ENCODE data around the gene BBX. TPM values are rescaled to one million over a fixed set of nuclear protein-coding genes. Genes with fewer than 3 reads are reported as not detected.

The BBX gene
- total RNA-seq, 1 donor from 2014 or later = 54.3 TPM

GRCh38 chr3:107791027-107791426 is 268.3 kb downstream of the BBX start:
- Mint-ChIP-seq H3K36me3 (ENCODE audit: low read depth, unreplicated experiment) (no peaks in the 10 kb centered on the region), H3K4me1 (ENCODE audit: unreplicated experiment) (no peaks in the 10 kb centered on the region), H3K9me3 (ENCODE audit: unreplicated experiment) (no peaks in the 10 kb centered on the region), H3K4me3 (ENCODE audit: unreplicated experiment) (no peak overlapping the region), H3K27ac (ENCODE audit: unreplicated experiment) (no peak overlapping the region), H3K27me3 (ENCODE audit: unreplicated experiment) (no peaks in the 10 kb centered on the region)
- no peak for DNase-seq (ENCODE audit: low spot score)
- no peak for TF ChIP-seq CTCF (IDR thresholded peaks at IDR 0.05; ENCODE audit: unreplicated experiment)

- Mint-ChIP-seq H3K4me1 (ENCODE audit: unreplicated experiment) (no peaks in the 10 kb centered on the region), H3K27me3 (ENCODE audit: unreplicated experiment) (no peaks in the 10 kb centered on the region), H3K4me3 (ENCODE audit: unreplicated experiment) (no peak overlapping the region), H3K9me3 (ENCODE audit: unreplicated experiment) (no peaks in the 10 kb centered on the region), H3K36me3 (ENCODE audit: low read depth, unreplicated experiment) (no peaks in the 10 kb centered on the region), H3K27ac (ENCODE audit: unreplicated experiment) (no peak overlapping the region)
- TF ChIP-seq CTCF (IDR thresholded peaks at IDR 0.05; ENCODE audit: unreplicated experiment) = no peak
- no peak for DNase-seq (ENCODE audit: low spot score)
These were observed 268.7 kb downstream of the BBX start for GRCh38 chr3:107791450-107791849.

- Mint-ChIP-seq H3K36me3 (ENCODE audit: low read depth, unreplicated experiment) (peaks cover 6% of the 10 kb centered on the region), H3K4me3 (ENCODE audit: unreplicated experiment) (no peak overlapping the region), H3K4me1 (ENCODE audit: unreplicated experiment) (no peaks in the 10 kb centered on the region), H3K27ac (ENCODE audit: unreplicated experiment) (no peak overlapping the region), H3K9me3 (ENCODE audit: unreplicated experiment) (no peaks in the 10 kb centered on the region), H3K27me3 (ENCODE audit: unreplicated experiment) (no peaks in the 10 kb centered on the region)
- no peak for TF ChIP-seq CTCF (IDR thresholded peaks at IDR 0.05; ENCODE audit: unreplicated experiment)
- no peak for DNase-seq (ENCODE audit: low spot score)
These were observed 272.1 kb downstream of the BBX start for GRCh38 chr3:107794664-107795443.

- no peak for TF ChIP-seq CTCF (IDR thresholded peaks at IDR 0.05; ENCODE audit: unreplicated experiment)
- Mint-ChIP-seq H3K9me3 (ENCODE audit: unreplicated experiment) (no peaks in the 10 kb centered on the region), H3K36me3 (ENCODE audit: low read depth, unreplicated experiment) (peaks cover 6% of the 10 kb centered on the region), H3K27me3 (ENCODE audit: unreplicated experiment) (no peaks in the 10 kb centered on the region), H3K27ac (ENCODE audit: unreplicated experiment) (no peak overlapping the region), H3K4me3 (ENCODE audit: unreplicated experiment) (no peak overlapping the region), H3K4me1 (ENCODE audit: unreplicated experiment) (no peaks in the 10 kb centered on the region)
- DNase-seq (ENCODE audit: low spot score) = no peak
These were observed 272.8 kb downstream of the BBX start for GRCh38 chr3:107795514-107796094.

- no peak for TF ChIP-seq CTCF (IDR thresholded peaks at IDR 0.05; ENCODE audit: unreplicated experiment)
- DNase-seq (ENCODE audit: low spot score) = no peak
- no peak overlapping the region for H3K27ac Mint-ChIP-seq (ENCODE audit: unreplicated experiment)
- no peaks in the 10 kb centered on the region for H3K9me3 Mint-ChIP-seq (ENCODE audit: unreplicated experiment)
- peaks cover 2% of the 10 kb centered on the region for H3K27me3 Mint-ChIP-seq (ENCODE audit: unreplicated experiment)
- H3K36me3 Mint-ChIP-seq (ENCODE audit: low read depth, unreplicated experiment) = peaks cover 16% of the 10 kb centered on the region
- H3K4me1 Mint-ChIP-seq (ENCODE audit: unreplicated experiment) = no peaks in the 10 kb centered on the region
- no peak overlapping the region for H3K4me3 Mint-ChIP-seq (ENCODE audit: unreplicated experiment)
These were observed 274.0 kb downstream of the BBX start for GRCh38 chr3:107796791-107797190.
